ENCODE results near the gene BICC1. TPM values are rescaled to one million over a fixed set of nuclear protein-coding genes. Genes with fewer than 3 reads are reported as not detected.
A peak's percentile ranks its signal among the peaks of the same experiment; 100 is the strongest.

BICC1 gene
- total RNA-seq, 1 donor from 2014 or later: 1.1 TPM

DNA sequence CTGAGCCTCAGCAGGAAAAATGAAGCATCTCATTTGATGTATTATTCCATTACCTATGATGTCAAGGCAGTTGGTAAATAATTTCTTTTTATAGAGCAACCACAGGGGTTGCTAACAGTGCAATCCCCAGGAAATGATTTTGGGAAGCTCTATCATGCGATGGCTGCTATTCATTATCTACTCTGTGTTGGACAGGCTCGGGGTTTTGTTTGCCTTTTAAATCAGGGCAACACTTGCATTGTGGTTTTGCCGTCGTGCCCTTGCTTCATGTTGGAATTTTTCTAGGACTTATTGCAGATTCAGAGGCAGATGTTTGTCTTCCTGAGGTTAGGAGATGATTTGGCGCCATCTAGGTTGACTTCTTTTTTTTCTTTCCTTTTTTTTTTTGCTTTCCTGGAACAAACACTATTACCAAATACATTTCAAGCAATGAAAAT lies 128.4 kb downstream of the BICC1 start:
- DNase-seq (ENCODE audit: low spot score): no peak
- H3K27ac Mint-ChIP-seq (ENCODE audit: unreplicated experiment): peak overlapping the region; percentile 48
- H3K9me3 Mint-ChIP-seq (ENCODE audit: unreplicated experiment): no peaks in the 10 kb centered on the region
- no peaks in the 10 kb centered on the region for H3K36me3 Mint-ChIP-seq (ENCODE audit: low read depth, unreplicated experiment)
- TF ChIP-seq, protein P1, sequence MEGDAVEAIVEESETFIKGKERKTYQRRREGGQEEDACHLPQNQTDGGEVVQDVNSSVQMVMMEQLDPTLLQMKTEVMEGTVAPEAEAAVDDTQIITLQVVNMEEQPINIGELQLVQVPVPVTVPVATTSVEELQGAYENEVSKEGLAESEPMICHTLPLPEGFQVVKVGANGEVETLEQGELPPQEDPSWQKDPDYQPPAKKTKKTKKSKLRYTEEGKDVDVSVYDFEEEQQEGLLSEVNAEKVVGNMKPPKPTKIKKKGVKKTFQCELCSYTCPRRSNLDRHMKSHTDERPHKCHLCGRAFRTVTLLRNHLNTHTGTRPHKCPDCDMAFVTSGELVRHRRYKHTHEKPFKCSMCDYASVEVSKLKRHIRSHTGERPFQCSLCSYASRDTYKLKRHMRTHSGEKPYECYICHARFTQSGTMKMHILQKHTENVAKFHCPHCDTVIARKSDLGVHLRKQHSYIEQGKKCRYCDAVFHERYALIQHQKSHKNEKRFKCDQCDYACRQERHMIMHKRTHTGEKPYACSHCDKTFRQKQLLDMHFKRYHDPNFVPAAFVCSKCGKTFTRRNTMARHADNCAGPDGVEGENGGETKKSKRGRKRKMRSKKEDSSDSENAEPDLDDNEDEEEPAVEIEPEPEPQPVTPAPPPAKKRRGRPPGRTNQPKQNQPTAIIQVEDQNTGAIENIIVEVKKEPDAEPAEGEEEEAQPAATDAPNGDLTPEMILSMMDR (IDR thresholded peaks at IDR 0.05; ENCODE audit: unreplicated experiment): no peak
- no peak overlapping the region for H3K4me3 Mint-ChIP-seq (ENCODE audit: unreplicated experiment)
- peaks cover 9% of the 10 kb centered on the region for H3K4me1 Mint-ChIP-seq (ENCODE audit: unreplicated experiment)
- H3K27me3 Mint-ChIP-seq (ENCODE audit: unreplicated experiment): no peaks in the 10 kb centered on the region

- DNase-seq (ENCODE audit: low spot score): no peak
- Mint-ChIP-seq H3K9me3 (ENCODE audit: unreplicated experiment) (no peaks in the 10 kb centered on the region), H3K4me1 (ENCODE audit: unreplicated experiment) (peaks cover 9% of the 10 kb centered on the region), H3K27me3 (ENCODE audit: unreplicated experiment) (no peaks in the 10 kb centered on the region), H3K36me3 (ENCODE audit: low read depth, unreplicated experiment) (no peaks in the 10 kb centered on the region), H3K4me3 (ENCODE audit: unreplicated experiment) (no peak overlapping the region), H3K27ac (ENCODE audit: unreplicated experiment) (no peak overlapping the region)
- TF ChIP-seq, protein P1 (IDR thresholded peaks at IDR 0.05; ENCODE audit: unreplicated experiment): no peak
These were observed 129.0 kb downstream of the BICC1 start for GRCh38 chr10:58641708-58642107.

DNA sequence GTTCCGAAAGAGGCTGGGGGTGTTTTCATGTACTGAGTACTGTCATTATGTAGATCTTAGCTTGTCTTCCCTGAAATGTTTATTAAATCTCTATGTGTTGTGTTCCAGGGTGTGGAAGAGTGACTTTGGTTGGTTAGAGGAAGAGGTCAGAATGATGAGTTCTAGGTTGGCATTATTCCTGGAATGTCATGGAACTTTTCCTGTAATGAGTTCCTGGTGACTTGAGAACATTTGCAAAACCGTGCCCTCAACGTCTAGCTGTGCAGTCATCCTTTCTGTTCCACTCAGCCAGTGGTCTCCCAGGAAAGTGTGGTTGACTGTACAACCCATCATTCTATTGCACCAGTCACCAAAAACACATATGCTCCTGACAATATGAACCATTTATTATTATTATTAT lies 129.6 kb downstream of the BICC1 start:
- TF ChIP-seq, protein P1 (IDR thresholded peaks at IDR 0.05; ENCODE audit: unreplicated experiment): no peak
- H3K4me1 Mint-ChIP-seq (ENCODE audit: unreplicated experiment): peaks cover 9% of the 10 kb centered on the region
- H3K4me3 Mint-ChIP-seq (ENCODE audit: unreplicated experiment): no peak overlapping the region
- DNase-seq (ENCODE audit: low spot score): no peak
- no peaks in the 10 kb centered on the region for H3K9me3 Mint-ChIP-seq (ENCODE audit: unreplicated experiment)
- no peak overlapping the region for H3K27ac Mint-ChIP-seq (ENCODE audit: unreplicated experiment)
- H3K36me3 Mint-ChIP-seq (ENCODE audit: low read depth, unreplicated experiment): no peaks in the 10 kb centered on the region
- H3K27me3 Mint-ChIP-seq (ENCODE audit: unreplicated experiment): no peaks in the 10 kb centered on the region

DNA sequence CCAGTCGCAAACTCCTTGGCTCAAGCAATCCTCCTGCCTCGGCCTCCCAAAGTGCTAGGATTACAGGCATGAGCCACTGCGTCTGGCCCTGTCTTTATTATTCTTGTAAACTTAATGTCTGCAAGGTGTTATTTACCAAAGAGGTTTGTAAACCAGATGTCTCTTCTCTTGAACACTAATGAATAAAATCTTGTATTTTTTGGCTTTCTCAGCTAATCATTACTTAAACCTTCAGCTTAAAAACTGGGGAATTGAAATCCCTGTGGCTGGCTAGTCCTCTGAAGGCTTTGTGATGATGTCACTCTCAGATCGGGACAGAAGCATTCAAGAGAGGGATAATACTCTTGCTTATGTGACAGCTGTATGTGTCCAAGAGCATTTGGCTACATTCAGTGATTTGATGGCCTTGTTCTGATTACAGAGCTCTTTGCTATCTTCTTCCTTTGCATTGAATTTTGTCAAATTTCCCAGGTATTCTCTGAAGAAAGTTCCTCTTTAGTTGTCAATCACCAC lies 130.3 kb downstream of the BICC1 start:
- H3K27me3 Mint-ChIP-seq (ENCODE audit: unreplicated experiment): no peaks in the 10 kb centered on the region
- TF ChIP-seq, protein P1 (IDR thresholded peaks at IDR 0.05; ENCODE audit: unreplicated experiment): no peak
- H3K36me3 Mint-ChIP-seq (ENCODE audit: low read depth, unreplicated experiment): no peaks in the 10 kb centered on the region

GRCh38 chr10:58644311-58644710 lies 131.6 kb downstream of the BICC1 start:
- no peak overlapping the region for H3K4me3 Mint-ChIP-seq (ENCODE audit: unreplicated experiment)
- H3K4me1 Mint-ChIP-seq (ENCODE audit: unreplicated experiment): peaks cover 9% of the 10 kb centered on the region
- TF ChIP-seq, protein P1 (IDR thresholded peaks at IDR 0.05; ENCODE audit: unreplicated experiment): no peak
- peaks cover 3% of the 10 kb centered on the region for H3K27me3 Mint-ChIP-seq (ENCODE audit: unreplicated experiment)
- no peaks in the 10 kb centered on the region for H3K36me3 Mint-ChIP-seq (ENCODE audit: low read depth, unreplicated experiment)
- DNase-seq (ENCODE audit: low spot score): no peak
- H3K9me3 Mint-ChIP-seq (ENCODE audit: unreplicated experiment): no peaks in the 10 kb centered on the region
- H3K27ac Mint-ChIP-seq (ENCODE audit: unreplicated experiment): no peak overlapping the region

More for the DNA sequence above, 130.3 kb downstream of the BICC1 start:
- Mint-ChIP-seq H3K4me1 (ENCODE audit: unreplicated experiment) (peaks cover 9% of the 10 kb centered on the region), H3K27ac (ENCODE audit: unreplicated experiment) (no peak overlapping the region), H3K9me3 (ENCODE audit: unreplicated experiment) (no peaks in the 10 kb centered on the region), H3K4me3 (ENCODE audit: unreplicated experiment) (no peak overlapping the region)
- no peak for DNase-seq (ENCODE audit: low spot score)
